DND-41 (cell line): Measurements from ENCODE around the gene COQ10A.
"Not testable (repeated sequence)": the region's sequence is repeated elsewhere in the genome, so short reads cannot be mapped to it uniquely, and the experiment has no call there.

ENCODE experiments used
- ATAC-seq: fragments of 200-7000 bp; cut with Tn5 transposase; 3 replicates; pipeline ENCODE4 v1.9.1; 2021; ENCODE audit warnings: low read depth; ENCODE audit not compliant: insufficient read depth
- DNase-seq: peaks from one replicate; pipeline ENCODE4 v3.0.0-alpha.2; 2020
- H2AFZ ChIP-seq: 2 replicates; pipeline ENCODE4 v1.6.0; 2012; ENCODE audit warnings: low read depth, low read length
- H3K27ac ChIP-seq: 2 replicates; pipeline ENCODE4 v1.5.1; 2012; ENCODE audit warnings: low read length, inconsistent platforms
- H3K27me3 ChIP-seq: fragments of 200-600 bp; sonication (generic); 2 replicates; pipeline ENCODE4 v1.6.0; 2012; ENCODE audit warnings: low read length, mild to moderate bottlenecking, inconsistent platforms; ENCODE audit not compliant: insufficient read depth, poor library complexity
- H3K36me3 ChIP-seq: 2 replicates; pipeline ENCODE4 v1.5.1; 2012; ENCODE audit warnings: low read length, inconsistent platforms; ENCODE audit not compliant: insufficient read depth
- H3K4me1 ChIP-seq: 2 replicates; pipeline ENCODE4 v1.5.1; 2012; ENCODE audit warnings: mild to moderate bottlenecking, low read length; ENCODE audit not compliant: insufficient read depth
- H3K4me2 ChIP-seq: 2 replicates; pipeline ENCODE4 v1.6.0; 2012; ENCODE audit warnings: mild to moderate bottlenecking, moderate library complexity, low read length, inconsistent platforms; ENCODE audit not compliant: insufficient read depth
- H3K4me3 ChIP-seq, 2 experiments: fragments of 200-600 bp in 1 of 2; shearing (Covaris generic) in 1 of 2; 2 replicates each; pipeline ENCODE4 v1.5.1; 2012 to 2016; ENCODE audit warnings: inconsistent platforms in 2 of 2, low read length in 2 of 2, mild to moderate bottlenecking in 2 of 2, low read depth in 1 of 2, moderate library complexity in 1 of 2
- H3K79me2 ChIP-seq: 2 replicates; pipeline ENCODE4 v1.6.0; 2012; ENCODE audit warnings: low read length, inconsistent platforms; ENCODE audit not compliant: insufficient read depth
- H3K9ac ChIP-seq: 2 replicates; pipeline ENCODE4 v1.6.0; 2012; ENCODE audit warnings: low read depth, mild to moderate bottlenecking, inconsistent platforms, low read length, moderate library complexity
- H3K9me3 ChIP-seq: 2 replicates; pipeline ENCODE4 v1.5.1; 2012; ENCODE audit warnings: low read length, moderate library complexity, mild to moderate bottlenecking, inconsistent platforms; ENCODE audit not compliant: insufficient read depth, severe bottlenecking
- H4K20me1 ChIP-seq: 2 replicates; pipeline ENCODE4 v1.6.0; 2012; ENCODE audit warnings: low read length; ENCODE audit not compliant: insufficient read depth
- CTCF ChIP-seq: IDR thresholded peaks from 2 replicates; pipeline ENCODE4 v1.5.1; 2012; ENCODE audit warnings: borderline replicate concordance, low read length, moderate library complexity, mild to moderate bottlenecking; ENCODE audit not compliant: poor library complexity, severe bottlenecking; ENCODE audit errors: extremely low read depth
- EZH2 ChIP-seq: IDR thresholded peaks from 3 replicates; pipeline ENCODE4 v1.6.1; 2012; ENCODE audit warnings: borderline replicate concordance, low read depth, mild to moderate bottlenecking, moderate library complexity, low read length, inconsistent platforms; ENCODE audit not compliant: severe bottlenecking

The COQ10A gene

GRCh38 chr12:56260921-56261320 is 5.8 kb upstream of the COQ10A start:
- Histone ChIP-seq H3K36me3 (peaks cover 20% of the 10 kb centered on the region), H3K4me3 (no peak overlapping the region), H3K4me1 (peaks cover 31% of the 10 kb centered on the region), H3K27me3 (no peaks in the 10 kb centered on the region), H3K9me3 (no peaks in the 10 kb centered on the region), H3K4me2 (no peak overlapping the region), H2AFZ (no peak overlapping the region), H3K27ac (no peak overlapping the region), H3K79me2 (peaks cover 22% of the 10 kb centered on the region), H3K9ac (no peak overlapping the region), H4K20me1 (peaks cover 10% of the 10 kb centered on the region; the same call in 1 of the 2 replicates)
- no peak for TF ChIP-seq EZH2
- no peak for TF ChIP-seq CTCF
- ATAC-seq = no peak
- no peak for DNase-seq

- Histone ChIP-seq H3K4me1 (peaks cover 30% of the 10 kb centered on the region), H3K79me2 (peaks cover 15% of the 10 kb centered on the region), H4K20me1 (peaks cover 7% of the 10 kb centered on the region; the same call in 1 of the 2 replicates), H3K4me2 (no peak overlapping the region), H3K4me3 (no peak overlapping the region), H3K9ac (no peak overlapping the region), H3K27ac (no peak overlapping the region), H2AFZ (no peak overlapping the region), H3K27me3 (no peaks in the 10 kb centered on the region), H3K36me3 (peaks cover 12% of the 10 kb centered on the region), H3K9me3 (no peaks in the 10 kb centered on the region)
- ATAC-seq = no peak
- no peak for DNase-seq
- TF ChIP-seq CTCF = no peak
- TF ChIP-seq EZH2 = no peak
Observed at GRCh38 chr12:56261503-56262232, 5.1 kb upstream of the COQ10A start.

GRCh38 chr12:56262955-56263354 is 3.8 kb upstream of the COQ10A start:
- peak; percentile 23 for TF ChIP-seq CTCF
- H3K4me1 ChIP-seq = peaks cover 30% of the 10 kb centered on the region
- not testable (repeated sequence) for H4K20me1 ChIP-seq, H2AFZ ChIP-seq, H3K9ac ChIP-seq, H3K27me3 ChIP-seq, H3K27ac ChIP-seq, H3K4me2 ChIP-seq, H3K79me2 ChIP-seq, H3K4me3 ChIP-seq, ATAC-seq, DNase-seq, H3K36me3 ChIP-seq, H3K9me3 ChIP-seq

- H3K27me3 ChIP-seq, H4K20me1 ChIP-seq, ATAC-seq, H3K9me3 ChIP-seq, DNase-seq, H3K79me2 ChIP-seq: not testable (repeated sequence)
- Histone ChIP-seq H3K4me2 (peak overlapping the region; percentile 99), H2AFZ (peak overlapping the region; percentile 95), H3K9ac (peak overlapping the region; percentile 66), H3K4me1 (peaks cover 25% of the 10 kb centered on the region), H3K36me3 (peaks cover 23% of the 10 kb centered on the region), H3K27ac (peak overlapping the region; percentile 75), H3K4me3 (peak overlapping the region; percentile 31 to 71)
Observed at GRCh38 chr12:56266068-56266692, 562 bp upstream of the COQ10A start.
